MG63 (cell line): Measurements from ENCODE around the gene RAD23B. TPM values are rescaled to one million over a fixed set of nuclear protein-coding genes. Genes with fewer than 3 reads are reported as not detected.
"Not testable (repeated sequence)": the region's sequence is repeated elsewhere in the genome, so short reads cannot be mapped to it uniquely, and the experiment has no call there.

Experiments
- DNase-seq: peaks from one replicate; pipeline ENCODE4 v3.0.0-alpha.2; 2020
- H3K27me3 ChIP-seq: fragments of 250-450 bp; sonication (Bioruptor Pico); 2 replicates; pipeline ENCODE4 v1.5.1; 2020; ENCODE audit warnings: mild to moderate bottlenecking, moderate library complexity
- H3K36me3 ChIP-seq: fragments of 250-450 bp; sonication (Bioruptor Pico); 2 replicates; pipeline ENCODE4 v1.5.1; 2020; ENCODE audit warnings: mild to moderate bottlenecking, moderate library complexity
- H3K4me3 ChIP-seq: fragments of 250-450 bp; sonication (Bioruptor Pico); 2 replicates; pipeline ENCODE4 v1.5.1; 2020; ENCODE audit warnings: mild to moderate bottlenecking, moderate library complexity
- H3K9me3 ChIP-seq: fragments of 250-450 bp; sonication (Bioruptor Pico); 2 replicates; pipeline ENCODE4 v1.5.1; 2020; ENCODE audit warnings: mild to moderate bottlenecking, moderate library complexity
- total RNA-seq: library from RNA; depleted of rRNA; stranded (reverse); fragments of >200 nt; shearing (Covaris generic); gene quantifications from 2 replicates; pipeline ENCODE4 v1.2.3, GENCODE V29; 2014; ENCODE audit warnings: low replicate concordance; rRNA removed

RAD23B gene
- 166 and 169 TPM in 2 replicates for total RNA-seq

- DNase-seq, result peak; percentile 97
Observed at GRCh38 chr9:107282759-107283622, at the start of gene RAD23B. Gene RAD23B, plus strand, starts transcription at chr9:107283279. Its CDS starts 351 bp downstream, at chr9:107283630.

DNA sequence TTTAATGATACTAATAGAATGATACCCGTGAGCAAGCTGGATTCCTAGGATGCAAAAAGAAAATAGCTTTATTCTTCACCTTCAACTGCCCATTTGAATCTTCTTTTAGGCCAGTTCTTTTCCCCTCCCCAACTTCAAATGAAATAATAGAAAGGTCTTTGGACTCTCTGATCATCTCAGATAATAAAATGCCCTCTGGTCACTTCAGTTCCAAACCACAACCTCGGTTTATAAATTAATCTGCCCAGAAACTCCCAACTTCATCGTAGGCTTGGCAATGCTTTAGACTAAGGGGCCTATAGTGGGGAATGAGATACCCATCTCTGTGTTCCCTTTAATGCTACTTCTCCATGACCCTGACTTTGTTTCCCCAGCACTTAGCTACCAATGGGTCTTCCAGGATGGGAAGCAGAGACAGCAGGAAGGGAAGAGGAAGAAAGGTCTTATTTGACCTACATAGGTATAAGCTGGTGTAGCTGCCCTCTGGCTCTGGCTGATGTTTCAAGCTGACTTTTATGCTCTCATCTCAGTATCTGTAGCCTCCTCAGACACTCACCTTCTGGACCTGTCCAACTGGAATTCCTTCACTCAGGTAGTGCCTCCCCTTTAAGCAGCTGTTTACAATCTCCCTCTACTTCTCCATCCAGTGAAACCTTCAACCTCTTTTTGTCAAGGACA lies 47.2 kb upstream of the RAD23B start:
- Histone ChIP-seq H3K4me3 (no peak overlapping the region), H3K9me3 (no peaks in the 10 kb centered on the region), H3K27me3 (no peaks in the 10 kb centered on the region), H3K36me3 (no peaks in the 10 kb centered on the region)
- DNase-seq, result no peak

More at GRCh38 chr9:107282759-107283622, at the start of gene RAD23B:
- H3K9me3 ChIP-seq, result no peaks in the 10 kb centered on the region
- H3K4me3 ChIP-seq, result peak within 1 kb of the TSS; percentile 98
- no peaks in the 10 kb centered on the region for H3K27me3 ChIP-seq
- H3K36me3 ChIP-seq, result peaks cover 16% of the 10 kb centered on the region

DNA sequence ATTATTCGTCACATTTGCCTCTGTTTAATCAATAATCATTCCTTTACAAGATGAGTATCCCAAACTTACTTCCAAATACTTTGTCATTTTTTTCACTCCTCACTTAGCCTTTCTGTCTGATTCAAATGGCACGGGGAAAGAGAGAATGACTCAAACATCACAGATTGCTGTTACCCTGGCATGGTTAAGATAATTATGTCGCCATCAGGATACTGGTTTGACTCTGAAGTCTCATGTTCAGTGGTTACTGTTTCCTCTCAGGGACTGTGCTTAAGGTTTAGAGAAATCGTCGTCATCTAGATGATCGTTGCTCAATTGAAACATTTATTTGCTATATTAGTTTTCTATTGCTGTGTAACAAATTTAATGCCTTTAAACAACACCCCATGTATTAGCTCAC lies 45.2 kb upstream of the RAD23B start:
- Histone ChIP-seq H3K9me3 (no peaks in the 10 kb centered on the region), H3K4me3 (no peak overlapping the region), H3K36me3 (no peaks in the 10 kb centered on the region), H3K27me3 (no peaks in the 10 kb centered on the region)
- DNase-seq, result no peak

- Histone ChIP-seq H3K4me3 (no peak overlapping the region), H3K36me3 (no peaks in the 10 kb centered on the region), H3K27me3 (no peaks in the 10 kb centered on the region), H3K9me3 (no peaks in the 10 kb centered on the region)
- no peak for DNase-seq
Observed at GRCh38 chr9:107239474-107239873, 43.6 kb upstream of the RAD23B start.

- Histone ChIP-seq H3K4me3 (no peak overlapping the region), H3K27me3 (no peaks in the 10 kb centered on the region), H3K9me3 (no peaks in the 10 kb centered on the region), H3K36me3 (no peaks in the 10 kb centered on the region)
- DNase-seq, result no peak
Observed at GRCh38 chr9:107240260-107240659, 42.8 kb upstream of the RAD23B start.

DNA sequence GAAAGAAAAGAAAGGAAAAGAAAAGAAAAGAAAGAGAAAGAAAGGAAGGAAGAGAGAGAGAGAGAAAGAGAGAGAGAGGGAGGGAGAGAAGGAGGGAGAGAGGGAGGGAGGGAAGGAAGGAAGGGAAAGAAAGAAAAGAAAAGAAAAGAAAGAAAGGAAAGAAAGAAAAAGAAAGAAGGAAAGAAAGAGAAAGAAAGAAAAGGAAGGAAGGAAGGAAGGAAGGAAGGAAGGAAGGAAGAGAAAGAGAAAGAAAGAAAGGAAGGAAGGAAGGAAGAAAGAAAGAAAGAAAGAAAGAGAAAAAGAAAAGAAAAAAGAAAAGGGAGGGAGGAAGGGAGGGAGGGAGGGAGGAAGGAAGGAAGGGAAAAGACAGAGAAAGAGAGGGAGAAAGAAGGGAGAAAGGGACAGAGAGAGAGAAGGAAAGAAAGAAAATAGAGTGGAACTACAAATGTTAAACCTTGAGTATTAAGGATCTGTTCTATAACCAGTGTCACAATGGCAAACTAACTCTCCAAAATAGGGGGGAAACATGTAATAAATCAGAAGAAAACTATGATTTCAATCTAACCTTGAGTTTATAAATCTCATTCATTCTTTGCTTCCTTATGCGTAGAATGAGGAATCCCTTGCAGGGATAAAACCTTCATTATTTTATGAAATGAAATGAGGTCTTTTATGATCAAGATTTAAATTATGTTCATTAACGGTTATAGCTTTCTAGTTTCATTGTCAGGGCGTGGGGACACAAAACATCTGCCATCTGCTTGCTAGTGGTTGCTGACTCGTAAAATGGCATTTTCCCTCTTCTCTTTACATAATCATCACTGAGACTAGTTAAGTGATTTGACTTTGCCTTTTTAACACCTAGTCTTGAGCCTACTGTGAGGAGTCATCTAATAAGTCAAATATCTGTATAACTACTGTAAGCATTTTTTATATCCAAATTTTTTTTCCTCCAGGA lies 40.7 kb upstream of the RAD23B start:
- H3K9me3 ChIP-seq, result no peaks in the 10 kb centered on the region
- H3K27me3 ChIP-seq, result no peaks in the 10 kb centered on the region
- DNase-seq, result no peak
- H3K36me3 ChIP-seq, result no peaks in the 10 kb centered on the region
- no peak overlapping the region for H3K4me3 ChIP-seq

DNA sequence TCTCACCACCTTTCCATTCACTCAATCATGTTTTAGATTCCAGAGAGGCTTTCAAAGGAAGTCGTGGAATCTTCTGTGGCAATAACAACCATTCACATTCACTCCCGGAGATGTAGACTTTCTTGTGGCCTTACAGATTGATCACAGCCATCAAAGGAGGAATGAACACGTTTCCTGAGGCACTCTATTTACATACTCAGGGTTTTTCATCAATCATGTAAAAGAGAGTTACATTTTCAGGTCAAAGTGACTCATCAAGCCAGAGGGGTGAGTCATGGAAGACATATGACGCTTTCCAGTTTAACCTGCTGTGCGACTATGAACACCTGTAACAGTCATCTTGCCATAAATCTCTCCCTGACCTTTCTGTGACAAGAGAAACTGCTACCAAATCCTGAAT lies 39.3 kb upstream of the RAD23B start:
- DNase-seq, result no peak
- H3K36me3 ChIP-seq, result no peaks in the 10 kb centered on the region
- no peaks in the 10 kb centered on the region for H3K27me3 ChIP-seq
- H3K4me3 ChIP-seq, result no peak overlapping the region
- no peaks in the 10 kb centered on the region for H3K9me3 ChIP-seq

- no peaks in the 10 kb centered on the region for H3K9me3 ChIP-seq
- no peak overlapping the region for H3K4me3 ChIP-seq
- H3K36me3 ChIP-seq, result no peaks in the 10 kb centered on the region
- no peak for DNase-seq
- H3K27me3 ChIP-seq, result no peaks in the 10 kb centered on the region
Observed at GRCh38 chr9:107246259-107247254, 36.5 kb upstream of the RAD23B start.

GRCh38 chr9:107248714-107249113 lies 34.4 kb upstream of the RAD23B start:
- H3K36me3 ChIP-seq, result no peaks in the 10 kb centered on the region
- no peak overlapping the region for H3K4me3 ChIP-seq
- no peak for DNase-seq
- H3K27me3 ChIP-seq, result no peaks in the 10 kb centered on the region
- no peaks in the 10 kb centered on the region for H3K9me3 ChIP-seq

DNA sequence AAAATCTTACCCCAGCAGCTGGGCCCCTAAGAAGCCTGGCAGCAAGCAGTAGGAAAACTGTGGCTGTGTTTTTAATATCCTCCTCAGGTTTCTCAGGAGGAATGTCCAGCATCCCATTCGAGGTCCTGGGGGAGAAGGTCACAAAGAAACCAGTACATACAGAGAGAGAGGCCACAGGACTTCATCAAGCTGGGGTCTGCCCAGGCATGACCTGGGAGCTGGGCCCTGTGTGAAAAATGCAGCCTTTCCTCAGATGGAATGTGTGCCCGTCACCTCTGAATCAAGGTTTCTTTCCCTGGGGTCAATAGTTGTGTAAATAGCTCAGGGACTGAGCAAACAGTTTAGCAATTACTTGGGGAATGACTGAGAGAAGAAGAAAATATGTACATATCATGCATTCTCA lies 33.9 kb upstream of the RAD23B start:
- DNase-seq, result no peak

GRCh38 chr9:107249665-107250285 lies 33.3 kb upstream of the RAD23B start:
- Histone ChIP-seq H3K36me3 (no peaks in the 10 kb centered on the region), H3K9me3 (no peaks in the 10 kb centered on the region), H3K27me3 (no peaks in the 10 kb centered on the region), H3K4me3 (no peak overlapping the region)
- no peak for DNase-seq

More for the DNA sequence above, 33.9 kb upstream of the RAD23B start:
- no peaks in the 10 kb centered on the region for H3K27me3 ChIP-seq
- no peak overlapping the region for H3K4me3 ChIP-seq
- no peaks in the 10 kb centered on the region for H3K9me3 ChIP-seq
- H3K36me3 ChIP-seq, result no peaks in the 10 kb centered on the region

GRCh38 chr9:107251756-107252322 lies 31.2 kb upstream of the RAD23B start:
- H3K27me3 ChIP-seq, result no peaks in the 10 kb centered on the region
- DNase-seq, result peak; percentile 28
- no peaks in the 10 kb centered on the region for H3K36me3 ChIP-seq
- no peak overlapping the region for H3K4me3 ChIP-seq
- no peaks in the 10 kb centered on the region for H3K9me3 ChIP-seq

DNA sequence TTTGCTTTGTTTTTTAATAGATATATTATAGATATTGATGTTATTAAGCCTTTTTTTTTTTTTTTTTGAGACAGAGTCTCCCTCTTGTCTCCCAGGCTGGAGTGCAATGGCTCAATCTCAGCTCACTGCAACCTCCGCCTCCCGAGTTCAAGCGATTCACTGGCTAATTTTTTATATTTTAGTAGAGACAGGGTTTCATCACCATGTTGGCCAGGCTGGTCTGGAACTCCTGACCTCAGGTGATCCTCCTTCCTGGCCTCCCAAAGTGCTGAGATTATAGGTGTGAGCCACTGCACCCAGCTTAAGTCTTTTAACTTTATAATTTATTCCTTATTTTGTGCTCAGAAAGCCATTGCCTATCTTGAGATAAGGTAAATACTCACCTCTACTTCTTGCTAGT lies 24.2 kb upstream of the RAD23B start:
- Histone ChIP-seq H3K27me3 (no peaks in the 10 kb centered on the region), H3K36me3 (no peaks in the 10 kb centered on the region), H3K9me3 (no peaks in the 10 kb centered on the region), H3K4me3 (no peak overlapping the region)
- DNase-seq, result no peak

DNA sequence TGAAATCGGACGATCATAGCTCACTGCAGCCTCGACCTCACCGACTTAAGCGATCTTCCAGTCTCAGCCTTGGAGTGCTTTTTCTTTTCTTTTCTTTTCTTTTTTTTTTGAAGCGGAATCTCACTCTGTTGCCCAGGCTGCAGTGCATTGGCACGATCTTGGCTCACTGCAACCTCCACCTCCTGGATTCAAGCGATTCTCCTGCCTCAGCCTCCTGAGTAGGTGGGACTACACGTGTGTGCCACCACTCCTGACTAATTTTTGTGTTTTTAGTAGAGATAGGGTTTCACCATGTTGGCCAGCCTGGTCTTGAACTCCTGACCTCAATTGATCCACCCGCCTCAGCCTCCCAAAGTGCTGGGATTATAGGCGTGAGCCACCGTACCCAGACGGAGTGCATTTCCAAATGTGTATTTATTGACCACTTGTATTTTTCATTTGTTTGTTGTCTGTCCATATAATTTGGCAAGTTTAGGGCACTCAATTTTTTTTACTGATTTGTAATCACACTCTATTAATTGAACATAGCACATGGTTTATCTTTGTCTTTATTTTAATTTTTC lies 23.2 kb upstream of the RAD23B start:
- H3K4me3 ChIP-seq, DNase-seq, H3K27me3 ChIP-seq, H3K36me3 ChIP-seq, H3K9me3 ChIP-seq: not testable (repeated sequence)
